Right lobe of liver (tissue), 6 donors: ENCODE results near the gene LDLRAD4. TPM values are rescaled to one million over a fixed set of nuclear protein-coding genes. Genes with fewer than 3 reads are reported as not detected.

Experiments
- ATAC-seq, 4 donors: fragments of 200-7000 bp; cut with Tn5 transposase; one replicate each; pipeline ENCODE4 v1.9.1; 2020; ENCODE audit warnings: mild to moderate bottlenecking in 4 of 4, moderate library complexity in 4 of 4
- DNase-seq, 3 donors: peaks; one replicate each; pipeline ENCODE4 v3.0.0-alpha.2; 2020
- H3K27ac ChIP-seq, 3 donors: fragments of 200-600 bp; one replicate each; pipeline ENCODE4 v1.8.0; 2022
- H3K27me3 ChIP-seq, 2 donors: fragments of 200-600 bp; one replicate each; pipeline ENCODE4 v1.8.0; 2022
- H3K36me3 ChIP-seq, 4 donors: fragments of 200-600 bp; sonication (generic) in 1 of 4; one replicate each; pipeline versions ENCODE4 v1.5.1 to v1.8.0; 2017 to 2022; ENCODE audit warnings: control low read depth in 1 of 4
- H3K4me1 ChIP-seq, 4 donors: fragments of 200-600 bp; sonication (generic) in 1 of 4; one replicate each; pipeline versions ENCODE4 v1.5.1 to v1.8.0; 2017 to 2022; ENCODE audit warnings: control low read depth in 1 of 4
- H3K4me3 ChIP-seq, 3 donors: fragments of 200-600 bp; one replicate each; pipeline ENCODE4 v1.8.0; 2022
- H3K9me3 ChIP-seq, 4 donors: fragments of 200-600 bp; sonication (generic) in 1 of 4; one replicate each; pipeline versions ENCODE4 v1.5.1 to v1.8.0; 2017 to 2022; ENCODE audit warnings: control low read depth in 1 of 4
- CTCF ChIP-seq, 4 donors: fragments of 200-600 bp in 3 of 4; fragments of 450-650 bp in 1 of 4; IDR thresholded peaks; one replicate each; pipeline versions ENCODE4 v1.5.1 to v1.8.0; 2016 to 2022; ENCODE audit warnings: antibody characterized with exemption in 4 of 4, mild to moderate bottlenecking in 2 of 4
- POLR2A ChIP-seq: fragments of 450-650 bp; IDR thresholded peaks from one replicate; pipeline ENCODE4 v1.6.1; 2017; ENCODE audit warnings: antibody characterized with exemption, mild to moderate bottlenecking
- WGBS: methylation state at CpG from one replicate; pipeline ENCODE4 v1.1.6; 2018; ENCODE audit warnings: low coverage, low lambda C conversion rate; ENCODE audit not compliant: insufficient coverage; ENCODE audit errors: missing lambda C conversion rate; 5-methylcytosine and 5-hydroxymethylcytosine counted together
- intact Hi-C, 2 donors: fragments of 100-400 bp; cut with DNase I; formaldehyde crosslinking; loops; one replicate each; pipeline versions ENCODE4 v1.11.2 to v1.14.1; 2022
- total RNA-seq, 6 experiments: library from RNA; depleted of rRNA in 2 of 6; stranded (reverse); fragments of >200 nt in 2 of 6; fragmentation: NEBNext Ultra II Directional in 3 of 6; extraction: Animal tissue kit (Norgen Biotek cat#: 25700) in 3 of 6; gene quantifications; one replicate each; pipeline versions ENCODE4 v1.1.0 to v1.2.4, GENCODE V29; 2016 to 2023
- donor health status: DM: no; HTN: yes; CAD: no.
- donor health status: DM: no; HTN: no; CAD: no.
- donor health status: DM: no; HTN: no; CAD: no.
- donor health status: DM: no; HTN: yes; CAD: no.
- donor health status: DM: no; HTN: yes; CAD: no.

The LDLRAD4 gene
- total RNA-seq, 6 experiments from 2014 or later = 10.6 to 66.4 (median 18.7) TPM

- TF ChIP-seq CTCF (IDR thresholded peaks at IDR 0.05) = no peak
- no peak for TF ChIP-seq POLR2A
- H3K27ac ChIP-seq = no peak overlapping the region
- intact Hi-C loops = no loop called here
- WGBS = 62% methylated on average over 9 of the region's 13 CpGs
- no peak for DNase-seq
- peak in 2 of 4 donors; percentile 9 to 13 for ATAC-seq
- no peaks in the 10 kb centered on the region for H3K36me3 ChIP-seq
- no peaks in the 10 kb centered on the region for H3K27me3 ChIP-seq
- H3K9me3 ChIP-seq = no peaks in the 10 kb centered on the region
- H3K4me3 ChIP-seq = no peak overlapping the region
- no peaks in the 10 kb centered on the region for H3K4me1 ChIP-seq
Observed at GRCh38 chr18:13653746-13654433, 435.3 kb downstream of the LDLRAD4 start.

- TF ChIP-seq CTCF (IDR thresholded peaks at IDR 0.05) = no peak
- no peak for TF ChIP-seq POLR2A
- Histone ChIP-seq H3K27me3 (no peaks in the 10 kb centered on the region), H3K27ac (no peak overlapping the region), H3K4me1 (no peaks in the 10 kb centered on the region), H3K4me3 (no peak overlapping the region), H3K36me3 (no peaks in the 10 kb centered on the region), H3K9me3 (no peaks in the 10 kb centered on the region)
- peak in 2 of 4 donors; percentile 29 to 47 for ATAC-seq
- DNase-seq = no peak
- intact Hi-C loops = no loop called here
- 68% methylated on average over 5 of the region's 7 CpGs for WGBS
Observed at GRCh38 chr18:13657974-13658373, 439.4 kb downstream of the LDLRAD4 start.

- DNase-seq (no peak), ATAC-seq (peak in 2 of 4 donors; percentile 18 to 22)
- Histone ChIP-seq H3K27me3 (no peaks in the 10 kb centered on the region), H3K9me3 (no peaks in the 10 kb centered on the region), H3K4me1 (no peaks in the 10 kb centered on the region), H3K27ac (no peak overlapping the region), H3K4me3 (no peak overlapping the region), H3K36me3 (no peaks in the 10 kb centered on the region)
- intact Hi-C loops = no loop called here
- TF ChIP-seq CTCF (IDR thresholded peaks at IDR 0.05) (no peak), POLR2A (no peak)
- WGBS = 48% methylated on average over 3 of the region's 8 CpGs
Observed at GRCh38 chr18:13658436-13659204, 440.1 kb downstream of the LDLRAD4 start.

GRCh38 chr18:13660510-13660909, 441.9 kb downstream of the LDLRAD4 start:
- H3K4me1 ChIP-seq = no peaks in the 10 kb centered on the region
- no peak for TF ChIP-seq CTCF (IDR thresholded peaks at IDR 0.05)
- TF ChIP-seq POLR2A = no peak
- no peaks in the 10 kb centered on the region for H3K27me3 ChIP-seq
- 61% methylated on average over 5 of the region's 5 CpGs for WGBS
- no peak overlapping the region for H3K27ac ChIP-seq
- no peak for DNase-seq
- no peak overlapping the region for H3K4me3 ChIP-seq
- peak in 1 of 4 donors; percentile 19 for ATAC-seq
- intact Hi-C loops = no loop called here
- H3K36me3 ChIP-seq = no peaks in the 10 kb centered on the region
- H3K9me3 ChIP-seq = no peaks in the 10 kb centered on the region
